Neural cell (in vitro differentiated cells): ENCODE data around the gene TMEM74B. TPM values are rescaled to one million over a fixed set of nuclear protein-coding genes. Genes with fewer than 3 reads are reported as not detected.

Experiments used
- H2AFZ ChIP-seq: fragments of 200-600, 300-800 bp; sonication (generic), shearing (Covaris generic); 2 replicates; pipeline ENCODE4 v1.6.0; 2014; ENCODE audit warnings: low read depth, mild to moderate bottlenecking, antibody characterized with exemption, low read length, moderate library complexity
- H3F3A ChIP-seq: fragments of 200-600 bp; shearing (Covaris generic); 2 replicates; pipeline ENCODE4 v1.6.1; 2016; ENCODE audit warnings: mild to moderate bottlenecking, moderate library complexity, mixed read lengths, antibody characterized with exemption, low read length; ENCODE audit not compliant: insufficient read depth, poor library complexity, severe bottlenecking
- H3K27ac ChIP-seq: fragments of 200-600, 300-800 bp; sonication (generic), shearing (Covaris generic); 2 replicates; pipeline ENCODE4 v1.5.1; 2014; ENCODE audit warnings: mild to moderate bottlenecking, low read length, moderate library complexity
- H3K27me3 ChIP-seq: fragments of 300-800, 200-600 bp; sonication (generic), shearing (Covaris generic); 2 replicates; pipeline ENCODE4 v1.6.0; 2014; ENCODE audit warnings: mild to moderate bottlenecking, low read depth, low read length, moderate library complexity; ENCODE audit not compliant: insufficient read depth
- H3K36me3 ChIP-seq: fragments of 300-800, 200-600 bp; sonication (generic), shearing (Covaris generic); 2 replicates; pipeline ENCODE4 v1.5.1; 2014; ENCODE audit warnings: mild to moderate bottlenecking, antibody characterized with exemption, low read length, moderate library complexity; ENCODE audit not compliant: insufficient read depth
- H3K4me2 ChIP-seq: fragments of 300-800, 200-600 bp; sonication (generic), shearing (Covaris generic); 2 replicates; pipeline ENCODE4 v1.6.0; 2014; ENCODE audit warnings: mild to moderate bottlenecking, low read length
- H3K4me3 ChIP-seq: fragments of 300-800, 200-600 bp; sonication (generic), shearing (Covaris generic); 2 replicates; pipeline ENCODE4 v1.5.1; 2014; ENCODE audit warnings: mild to moderate bottlenecking, low read length, moderate library complexity
- H3K79me2 ChIP-seq: fragments of 200-600 bp; shearing (Covaris generic); replicated peaks from 2 replicates; pipeline ENCODE4 v1.6.0; 2014; ENCODE audit warnings: mild to moderate bottlenecking, low read length, moderate library complexity; ENCODE audit not compliant: insufficient read depth
- H3K9ac ChIP-seq: fragments of 300-800, 200-600 bp; sonication (generic), shearing (Covaris generic); 2 replicates; pipeline ENCODE4 v1.6.1; 2016; ENCODE audit warnings: mild to moderate bottlenecking, low read length, mixed read lengths
- H3K9me2 ChIP-seq: fragments of 200-600 bp; shearing (Covaris generic); 2 replicates; pipeline ENCODE4 v1.6.1; 2016; ENCODE audit warnings: mild to moderate bottlenecking, low read length, mixed read lengths; ENCODE audit not compliant: insufficient read depth
- H3K9me3 ChIP-seq: fragments of 200-600, 300-800 bp; sonication (generic), shearing (Covaris generic); 2 replicates; pipeline ENCODE4 v1.6.1; 2016; ENCODE audit warnings: mild to moderate bottlenecking, mixed run types, low read length, moderate library complexity, mixed read lengths
- H4K20me1 ChIP-seq: fragments of 200-600 bp; shearing (Covaris generic); 2 replicates; pipeline ENCODE4 v1.6.1; 2016; ENCODE audit warnings: mild to moderate bottlenecking, mixed run types; ENCODE audit not compliant: insufficient read depth
- EP300 ChIP-seq: fragments of 450-650 bp; conservative IDR thresholded peaks from 2 replicates; pipeline ENCODE4 v1.6.1; 2014; ENCODE audit warnings: antibody characterized with exemption, mild to moderate bottlenecking, moderate library complexity; ENCODE audit not compliant: poor library complexity, severe bottlenecking
- EZH2 ChIP-seq: fragments of 200-600, 300-800 bp; shearing (Covaris generic), sonication (generic); IDR thresholded peaks from 2 replicates; pipeline ENCODE4 v1.6.1; 2014; ENCODE audit warnings: antibody characterized with exemption, low read length, borderline replicate concordance, mild to moderate bottlenecking; ENCODE audit not compliant: insufficient read depth, poor library complexity, severe bottlenecking
- MXI1 ChIP-seq: fragments of 450-650 bp; conservative IDR thresholded peaks from 2 replicates; pipeline ENCODE4 v1.6.1; 2014; ENCODE audit warnings: antibody characterized with exemption, mild to moderate bottlenecking; ENCODE audit not compliant: poor library complexity, severe bottlenecking
- POLR2AphosphoS5 ChIP-seq: IDR thresholded peaks from 2 replicates; pipeline ENCODE4 v1.6.1; 2012
- RAD21 ChIP-seq: fragments of 450-650 bp; conservative IDR thresholded peaks from 2 replicates; pipeline ENCODE4 v1.6.1; 2014; ENCODE audit warnings: antibody characterized with exemption, mild to moderate bottlenecking, moderate library complexity
- SMC3 ChIP-seq: fragments of 450-650 bp; conservative IDR thresholded peaks from 2 replicates; pipeline ENCODE4 v1.6.1; 2014; ENCODE audit warnings: antibody characterized with exemption, mild to moderate bottlenecking, moderate library complexity; ENCODE audit not compliant: poor library complexity
- TAF1 ChIP-seq: IDR thresholded peaks from 2 replicates; pipeline ENCODE4 v1.6.1; 2012; ENCODE audit warnings: low read depth
- polyA plus RNA-seq: library from polyadenylated mRNA; depleted of rRNA; stranded (reverse); fragments of >200 nt; gene quantifications from 2 replicates; pipeline ENCODE4 v1.2.3, GENCODE V29; 2014
- TF ChIP-seq, protein P1 (sequence below): IDR thresholded peaks from 2 replicates; pipeline ENCODE4 v1.6.1; 2012; ENCODE audit warnings: borderline replicate concordance
- TF ChIP-seq, protein P2 (sequence below): fragments of 450-650 bp; IDR thresholded peaks from 2 replicates; pipeline ENCODE4 v1.5.1; 2014; ENCODE audit warnings: antibody characterized with exemption, mild to moderate bottlenecking, moderate library complexity; ENCODE audit not compliant: poor library complexity, severe bottlenecking

Gene TMEM74B
- polyA plus RNA-seq, 1 donor from 2014 or later = 155 TPM

DNA sequence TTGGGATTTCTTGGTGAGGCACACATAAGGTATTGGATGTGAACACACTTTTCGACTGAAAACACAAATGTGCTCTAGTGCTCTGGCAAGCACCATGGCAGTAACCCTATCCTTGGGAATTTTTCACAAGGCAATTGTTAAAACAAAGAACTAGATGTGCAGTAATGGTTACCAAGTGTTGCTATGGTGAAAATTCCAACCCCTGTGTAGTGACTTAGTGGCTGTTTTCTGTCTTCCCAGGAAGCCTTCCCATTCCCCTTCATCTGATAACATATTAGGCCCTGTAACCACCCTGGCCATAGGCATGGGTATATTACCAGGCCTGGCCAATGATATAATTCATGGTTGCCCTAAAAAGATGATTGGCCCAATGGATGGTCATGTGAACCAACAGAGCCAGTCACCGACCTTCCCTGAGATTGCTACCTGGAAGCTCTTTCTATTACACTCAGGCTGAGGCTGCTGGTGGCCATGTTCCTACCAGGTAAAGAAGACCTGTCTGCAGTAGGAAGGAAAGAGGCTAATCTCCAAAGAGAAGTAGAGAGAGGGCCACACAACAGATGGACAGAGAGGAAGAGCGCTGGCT lies 22.6 kb upstream of the TMEM74B start:
- Histone ChIP-seq H3K9me2 (no peaks in the 10 kb centered on the region), H3K27ac (no peak overlapping the region), H4K20me1 (no peaks in the 10 kb centered on the region), H3K9ac (no peak overlapping the region), H3K9me3 (no peaks in the 10 kb centered on the region), H2AFZ (no peak overlapping the region), H3K79me2 (no peaks in the 10 kb centered on the region), H3K4me3 (no peak overlapping the region), H3K4me2 (no peak overlapping the region), H3F3A (no peaks in the 10 kb centered on the region), H3K36me3 (no peaks in the 10 kb centered on the region), H3K27me3 (no peaks in the 10 kb centered on the region)
- TF ChIP-seq MXI1 (no peak), EP300 (no peak), SMC3 (no peak), RAD21 (no peak), TAF1 (no peak), POLR2AphosphoS5 (no peak), EZH2 (no peak)
- TF ChIP-seq, protein P1, sequence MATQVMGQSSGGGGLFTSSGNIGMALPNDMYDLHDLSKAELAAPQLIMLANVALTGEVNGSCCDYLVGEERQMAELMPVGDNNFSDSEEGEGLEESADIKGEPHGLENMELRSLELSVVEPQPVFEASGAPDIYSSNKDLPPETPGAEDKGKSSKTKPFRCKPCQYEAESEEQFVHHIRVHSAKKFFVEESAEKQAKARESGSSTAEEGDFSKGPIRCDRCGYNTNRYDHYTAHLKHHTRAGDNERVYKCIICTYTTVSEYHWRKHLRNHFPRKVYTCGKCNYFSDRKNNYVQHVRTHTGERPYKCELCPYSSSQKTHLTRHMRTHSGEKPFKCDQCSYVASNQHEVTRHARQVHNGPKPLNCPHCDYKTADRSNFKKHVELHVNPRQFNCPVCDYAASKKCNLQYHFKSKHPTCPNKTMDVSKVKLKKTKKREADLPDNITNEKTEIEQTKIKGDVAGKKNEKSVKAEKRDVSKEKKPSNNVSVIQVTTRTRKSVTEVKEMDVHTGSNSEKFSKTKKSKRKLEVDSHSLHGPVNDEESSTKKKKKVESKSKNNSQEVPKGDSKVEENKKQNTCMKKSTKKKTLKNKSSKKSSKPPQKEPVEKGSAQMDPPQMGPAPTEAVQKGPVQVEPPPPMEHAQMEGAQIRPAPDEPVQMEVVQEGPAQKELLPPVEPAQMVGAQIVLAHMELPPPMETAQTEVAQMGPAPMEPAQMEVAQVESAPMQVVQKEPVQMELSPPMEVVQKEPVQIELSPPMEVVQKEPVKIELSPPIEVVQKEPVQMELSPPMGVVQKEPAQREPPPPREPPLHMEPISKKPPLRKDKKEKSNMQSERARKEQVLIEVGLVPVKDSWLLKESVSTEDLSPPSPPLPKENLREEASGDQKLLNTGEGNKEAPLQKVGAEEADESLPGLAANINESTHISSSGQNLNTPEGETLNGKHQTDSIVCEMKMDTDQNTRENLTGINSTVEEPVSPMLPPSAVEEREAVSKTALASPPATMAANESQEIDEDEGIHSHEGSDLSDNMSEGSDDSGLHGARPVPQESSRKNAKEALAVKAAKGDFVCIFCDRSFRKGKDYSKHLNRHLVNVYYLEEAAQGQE = no peak
- TF ChIP-seq, protein P2, sequence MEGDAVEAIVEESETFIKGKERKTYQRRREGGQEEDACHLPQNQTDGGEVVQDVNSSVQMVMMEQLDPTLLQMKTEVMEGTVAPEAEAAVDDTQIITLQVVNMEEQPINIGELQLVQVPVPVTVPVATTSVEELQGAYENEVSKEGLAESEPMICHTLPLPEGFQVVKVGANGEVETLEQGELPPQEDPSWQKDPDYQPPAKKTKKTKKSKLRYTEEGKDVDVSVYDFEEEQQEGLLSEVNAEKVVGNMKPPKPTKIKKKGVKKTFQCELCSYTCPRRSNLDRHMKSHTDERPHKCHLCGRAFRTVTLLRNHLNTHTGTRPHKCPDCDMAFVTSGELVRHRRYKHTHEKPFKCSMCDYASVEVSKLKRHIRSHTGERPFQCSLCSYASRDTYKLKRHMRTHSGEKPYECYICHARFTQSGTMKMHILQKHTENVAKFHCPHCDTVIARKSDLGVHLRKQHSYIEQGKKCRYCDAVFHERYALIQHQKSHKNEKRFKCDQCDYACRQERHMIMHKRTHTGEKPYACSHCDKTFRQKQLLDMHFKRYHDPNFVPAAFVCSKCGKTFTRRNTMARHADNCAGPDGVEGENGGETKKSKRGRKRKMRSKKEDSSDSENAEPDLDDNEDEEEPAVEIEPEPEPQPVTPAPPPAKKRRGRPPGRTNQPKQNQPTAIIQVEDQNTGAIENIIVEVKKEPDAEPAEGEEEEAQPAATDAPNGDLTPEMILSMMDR = no peak

DNA sequence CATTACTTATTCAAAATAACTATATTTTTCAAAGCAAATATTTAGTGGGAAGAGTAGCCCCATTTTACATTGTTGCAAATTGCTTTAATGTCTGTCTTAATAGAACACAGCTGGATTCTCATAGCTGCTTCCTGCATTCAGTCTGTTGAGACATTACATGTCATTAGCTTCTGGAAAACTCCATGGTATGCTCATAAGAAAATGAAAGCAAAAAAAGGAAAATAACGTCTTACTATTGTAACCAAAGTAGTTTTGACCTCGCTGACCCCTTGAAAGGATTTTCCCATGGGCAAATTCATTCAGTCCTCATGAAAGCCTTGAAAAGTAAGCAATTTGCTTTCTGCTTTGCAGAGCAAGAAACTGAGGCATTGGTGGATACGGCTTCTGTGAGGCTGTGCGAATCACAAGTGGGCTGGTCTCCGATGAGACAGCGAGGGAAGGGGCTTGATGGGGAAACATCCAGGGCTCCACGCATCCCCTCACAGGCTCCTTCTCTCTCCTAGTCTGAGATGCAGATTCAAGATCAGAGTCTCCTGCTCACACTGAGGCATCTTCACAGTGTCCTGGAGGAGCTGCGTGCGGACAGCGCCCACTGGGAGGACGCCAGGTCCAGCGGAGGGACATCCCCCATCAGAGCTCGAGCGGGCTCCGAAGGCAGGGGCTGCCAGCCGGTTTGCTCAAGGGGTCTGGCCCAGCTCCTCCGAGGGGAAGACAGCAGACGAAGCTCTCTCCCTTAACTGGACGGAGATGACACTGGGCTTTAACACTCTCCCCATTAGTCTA lies 21.8 kb upstream of the TMEM74B start:
- no peaks in the 10 kb centered on the region for H3F3A ChIP-seq
- no peaks in the 10 kb centered on the region for H3K36me3 ChIP-seq
- TF ChIP-seq RAD21 = no peak
- TF ChIP-seq SMC3 = no peak
- no peak for TF ChIP-seq POLR2AphosphoS5
- TF ChIP-seq, protein P1 = no peak
- TF ChIP-seq, protein P2 = no peak
- TF ChIP-seq TAF1 = no peak
- TF ChIP-seq EZH2 = no peak
- TF ChIP-seq MXI1 = no peak
- TF ChIP-seq EP300 = no peak
- no peak overlapping the region for H3K27ac ChIP-seq
- H2AFZ ChIP-seq = no peak overlapping the region
- no peaks in the 10 kb centered on the region for H3K9me3 ChIP-seq
- H3K4me3 ChIP-seq = no peak overlapping the region
- H3K27me3 ChIP-seq = no peaks in the 10 kb centered on the region
- H3K9ac ChIP-seq = no peak overlapping the region
- no peaks in the 10 kb centered on the region for H3K9me2 ChIP-seq
- H3K79me2 ChIP-seq = no peaks in the 10 kb centered on the region
- H3K4me2 ChIP-seq = no peak overlapping the region
- H4K20me1 ChIP-seq = no peaks in the 10 kb centered on the region
